H1 (cell line): ENCODE measurements around the gene RALGAPA2. TPM values are rescaled to one million over a fixed set of nuclear protein-coding genes. Genes with fewer than 3 reads are reported as not detected.

Source experiments
- CTCF ChIA-PET: fragments of 300-600 bp; sonication (Branson Sonifier 250); formaldehyde crosslinking; loops from one replicate; lab custom pipeline; 2021; ENCODE audit not compliant: partially characterized antibody; lab: Charles Lee
- POLR2A ChIA-PET: fragments of 300-600 bp; sonication (Branson Sonifier 250); formaldehyde crosslinking; loops from one replicate; lab custom pipeline; 2021; ENCODE audit warnings: inconsistent platforms; ENCODE audit not compliant: partially characterized antibody; lab: Charles Lee
- DNase-seq, 2 experiments: peaks; one replicate each; pipeline versions ENCODE4 v3.0.0 to v3.0.0-alpha.2; 2010 to 2022; ENCODE audit warnings: low spot score in 2 of 2, low read depth in 1 of 2, mixed read lengths in 1 of 2
- FAIRE-seq: peaks from 2 replicates; lab custom pipeline; 2011; peaks lifted over from hg19 to GRCh38; lab: Jason Lieb, UNC
- H2AFZ ChIP-seq: 2 replicates; pipeline ENCODE4 v1.8.1; 2012; ENCODE audit warnings: low read length, inconsistent platforms
- H2AK5ac ChIP-seq: 2 replicates; pipeline ENCODE4 v1.6.1; 2013; ENCODE audit warnings: low read depth, low read length
- H2BK120ac ChIP-seq: replicated peaks from 2 replicates; pipeline ENCODE3; 2013; ENCODE audit warnings: low read depth, low read length, inconsistent platforms
- H2BK12ac ChIP-seq: 2 replicates; pipeline ENCODE4 v1.6.1; 2013; ENCODE audit warnings: low read depth, low read length
- H2BK15ac ChIP-seq: 2 replicates; pipeline ENCODE4 v1.6.1; 2013; ENCODE audit warnings: low read length
- H2BK20ac ChIP-seq: 2 replicates; pipeline ENCODE4 v1.6.1; 2013; ENCODE audit warnings: low read length
- H2BK5ac ChIP-seq: 2 replicates; pipeline ENCODE4 v1.6.1; 2013; ENCODE audit warnings: low read depth, low read length
- H3K14ac ChIP-seq: 2 replicates; pipeline ENCODE4 v1.6.1; 2013; ENCODE audit warnings: inconsistent platforms; ENCODE audit not compliant: insufficient read length
- H3K18ac ChIP-seq: 2 replicates; pipeline ENCODE4 v1.6.1; 2013; ENCODE audit warnings: low read length; ENCODE audit errors: extremely low read depth
- H3K23ac ChIP-seq: 2 replicates; pipeline ENCODE4 v1.6.1; 2013; ENCODE audit warnings: inconsistent platforms; ENCODE audit not compliant: insufficient read length
- H3K23me2 ChIP-seq: 2 replicates; pipeline ENCODE4 v1.6.1; 2013; ENCODE audit warnings: low read depth, low read length
- H3K27ac ChIP-seq: 2 replicates; pipeline ENCODE4 v1.6.1; 2011; ENCODE audit warnings: low read depth, low read length, inconsistent platforms
- H3K27me3 ChIP-seq, 4 experiments: replicated peaks in 1 of 4; 1 replicate in 1 of 4; 2 replicates in 3 of 4; pipeline versions ENCODE4 v1.6.1 to v1.8.1; 2011 to 2013; ENCODE audit warnings: low read length in 3 of 4, mild to moderate bottlenecking in 3 of 4, inconsistent platforms in 2 of 4, mixed read lengths in 2 of 4, moderate library complexity in 1 of 4; ENCODE audit not compliant: control insufficient read depth in 3 of 4, insufficient read depth in 3 of 4; ENCODE audit errors: extremely low read depth in 1 of 4
- H3K36me3 ChIP-seq, 4 experiments: 2 replicates each; pipeline versions ENCODE4 v1.6.1 to v1.8.1; 2011 to 2013; ENCODE audit warnings: mild to moderate bottlenecking in 4 of 4, low read length in 3 of 4, moderate library complexity in 2 of 4, control low read depth in 1 of 4, inconsistent platforms in 1 of 4; ENCODE audit not compliant: insufficient read depth in 4 of 4, control insufficient read depth in 2 of 4
- H3K4ac ChIP-seq: replicated peaks from 2 replicates; pipeline ENCODE3; 2013; ENCODE audit warnings: low read length, low read depth, mixed read lengths, inconsistent platforms; ENCODE audit not compliant: insufficient read length
- H3K4me1 ChIP-seq, 4 experiments: replicated peaks in 1 of 4; 1 replicate in 1 of 4; 2 replicates in 3 of 4; pipeline versions ENCODE4 v1.6.1 to v1.8.1; 2011 to 2013; ENCODE audit warnings: low read length in 3 of 4, inconsistent platforms in 2 of 4, mixed read lengths in 1 of 4; ENCODE audit not compliant: insufficient read depth in 4 of 4, control insufficient read depth in 3 of 4
- H3K4me2 ChIP-seq, 2 experiments: 2 replicates each; pipeline versions ENCODE4 v1.6.1 to v1.8.1; 2011 to 2013; ENCODE audit warnings: low read depth in 2 of 2, low read length in 2 of 2, control low read depth in 1 of 2, inconsistent platforms in 1 of 2, mild to moderate bottlenecking in 1 of 2; ENCODE audit not compliant: insufficient read depth in 1 of 2
- H3K4me3 ChIP-seq, 4 experiments: fragments of 200-600, 300-600 bp in 1 of 4; sonication (generic), shearing (Covaris generic), sonication (Bioruptor Twin) in 1 of 4; 2 replicates each; pipeline versions ENCODE4 v1.5.1 to v1.8.1; 2011 to 2016; ENCODE audit warnings: low read length in 4 of 4, low read depth in 3 of 4, control low read depth in 2 of 4, inconsistent platforms in 2 of 4, mild to moderate bottlenecking in 2 of 4, mixed read lengths in 1 of 4, moderate library complexity in 1 of 4; ENCODE audit not compliant: insufficient read depth in 2 of 4; ENCODE audit errors: extremely low read depth in 1 of 4
- H3K56ac ChIP-seq: replicated peaks from 2 replicates; pipeline ENCODE3; 2013; ENCODE audit warnings: low read depth, mild to moderate bottlenecking, mixed read lengths, low read length, inconsistent platforms; ENCODE audit not compliant: insufficient read length
- H3K79me1 ChIP-seq: 2 replicates; pipeline ENCODE4 v1.6.1; 2013; ENCODE audit warnings: low read depth, low read length, control low read depth
- H3K79me2 ChIP-seq, 2 experiments: 2 replicates each; pipeline versions ENCODE4 v1.6.1 to v1.8.1; 2012 to 2013; ENCODE audit warnings: low read length in 2 of 2, mild to moderate bottlenecking in 2 of 2, inconsistent platforms in 1 of 2; ENCODE audit not compliant: insufficient read depth in 2 of 2, control insufficient read depth in 1 of 2
- H3K9ac ChIP-seq, 4 experiments: replicated peaks in 1 of 4; 1 replicate in 1 of 4; 2 replicates in 3 of 4; pipeline versions ENCODE4 v1.6.1 to v1.8.1; 2011 to 2013; ENCODE audit warnings: low read depth in 3 of 4, low read length in 3 of 4, control low read depth in 2 of 4, mild to moderate bottlenecking in 2 of 4, moderate library complexity in 2 of 4, inconsistent platforms in 1 of 4; ENCODE audit errors: extremely low read depth in 1 of 4
- H3K9me3 ChIP-seq, 2 experiments: 2 replicates each; pipeline versions ENCODE4 v1.6.1 to v1.8.1; 2012 to 2013; ENCODE audit warnings: mild to moderate bottlenecking in 2 of 2, moderate library complexity in 2 of 2, control low read depth in 1 of 2, inconsistent platforms in 1 of 2, low read depth in 1 of 2, low read length in 1 of 2, mixed read lengths in 1 of 2; ENCODE audit not compliant: insufficient read depth in 2 of 2
- H4K20me1 ChIP-seq, 2 experiments: replicated peaks in 1 of 2; 2 replicates each; pipeline versions ENCODE3 to v1.8.1; 2011 to 2013; ENCODE audit warnings: inconsistent platforms in 2 of 2, low read length in 2 of 2, mild to moderate bottlenecking in 1 of 2; ENCODE audit not compliant: insufficient read depth in 2 of 2, control insufficient read depth in 1 of 2
- H4K5ac ChIP-seq: 2 replicates; pipeline ENCODE4 v1.6.1; 2013; ENCODE audit warnings: low read length, low read depth, mixed read lengths, inconsistent platforms; ENCODE audit not compliant: insufficient read length
- H4K8ac ChIP-seq: 2 replicates; pipeline ENCODE4 v1.8.0; 2013; ENCODE audit warnings: mild to moderate bottlenecking, moderate library complexity, low read length, inconsistent platforms; ENCODE audit not compliant: insufficient read depth; ENCODE audit errors: extremely low read depth
- H4K91ac ChIP-seq: replicated peaks from 2 replicates; pipeline ENCODE3; 2013; ENCODE audit warnings: low read length, mixed read lengths, inconsistent platforms; ENCODE audit not compliant: insufficient read length
- BACH1 ChIP-seq: IDR thresholded peaks from 2 replicates; pipeline ENCODE4 v1.6.1; 2012; ENCODE audit warnings: low read length, improper control_type of control experiment
- CBX5 ChIP-seq: fragments of 300-800, 300-1000 bp; sonication (generic); IDR thresholded peaks from 2 replicates; pipeline ENCODE4 v1.7.1; 2016; ENCODE audit warnings: antibody characterized with exemption, low read length, low read depth
- CBX8 ChIP-seq: fragments of 300-800, 300-1000 bp; sonication (generic); IDR thresholded peaks from 2 replicates; pipeline ENCODE4 v1.7.1; 2016; ENCODE audit warnings: low read depth, low read length, borderline replicate concordance
- CEBPB ChIP-seq: IDR thresholded peaks from 2 replicates; pipeline ENCODE4 v1.6.1; 2012; ENCODE audit warnings: low read depth, low read length
- GABPA ChIP-seq: IDR thresholded peaks from 2 replicates; pipeline ENCODE4 v1.6.1; 2011; ENCODE audit warnings: mild to moderate bottlenecking, low read length, moderate library complexity, borderline replicate concordance; ENCODE audit not compliant: insufficient read depth
- POLR2AphosphoS5 ChIP-seq: IDR thresholded peaks from 2 replicates; pipeline ENCODE4 v1.6.1; 2011; ENCODE audit warnings: low read depth, low read length
- RAD21 ChIP-seq, 2 experiments: IDR thresholded peaks in 1 of 2; conservative IDR thresholded peaks in 1 of 2; 2 replicates each; pipeline ENCODE4 v1.6.1; 2011; ENCODE audit warnings: low read depth in 2 of 2, low read length in 2 of 2, improper control_type of control experiment in 1 of 2, inconsistent platforms in 1 of 2, mild to moderate bottlenecking in 1 of 2, moderate library complexity in 1 of 2
- RBBP5 ChIP-seq: IDR thresholded peaks from 2 replicates; pipeline ENCODE4 v1.7.1; 2012; ENCODE audit warnings: low read depth, mild to moderate bottlenecking, inconsistent platforms, low read length, moderate library complexity, borderline replicate concordance
- SIRT6 ChIP-seq: IDR thresholded peaks from one replicate; pipeline ENCODE4 v1.7.1; 2012; ENCODE audit warnings: low read length, inconsistent platforms
- SIX5 ChIP-seq: IDR thresholded peaks from 2 replicates; pipeline ENCODE4 v1.6.1; 2011; ENCODE audit warnings: mild to moderate bottlenecking, low read depth, low read length
- SRF ChIP-seq: IDR thresholded peaks from 2 replicates; pipeline ENCODE4 v1.6.1; 2011; ENCODE audit warnings: mild to moderate bottlenecking, low read depth, low read length, moderate library complexity
- TCF12 ChIP-seq: IDR thresholded peaks from 2 replicates; pipeline ENCODE4 v1.6.1; 2011; ENCODE audit warnings: low read depth, mild to moderate bottlenecking, low read length
- WGBS, 2 experiments: shearing (Covaris generic) in 1 of 2; methylation state at CpG; one replicate each; pipeline versions ENCODE4 v1.1.6 to v1.1.7; 2013 to 2015; ENCODE audit warnings: low lambda C conversion rate in 2 of 2, mixed read lengths in 2 of 2, inconsistent platforms in 1 of 2, low coverage in 1 of 2, missing lambda C conversion rate in 1 of 2; ENCODE audit not compliant: insufficient replicate concordance in 2 of 2, insufficient coverage in 1 of 2, insufficient read length in 1 of 2; ENCODE audit errors: extremely low coverage in 1 of 2, missing lambda C conversion rate in 1 of 2; 5-methylcytosine and 5-hydroxymethylcytosine counted together
- polyA plus RNA-seq, 7 experiments: library from polyadenylated mRNA; depleted of rRNA in 3 of 7; stranded (reverse) in 5 of 7; unstranded in 2 of 7; fragments of >200 nt in 5 of 7; fragments of 200-250 nt in 2 of 7; gene quantifications; 1 replicate in 5 of 7; 2 replicates in 1 of 7; 4 replicates in 1 of 7; pipeline versions ENCODE4 v1.2.1 to v1.2.3, GENCODE V29; 2011 to 2013; ENCODE audit warnings: missing spikeins in 2 of 7, mixed read lengths in 2 of 7
- total RNA-seq: library from RNA; stranded (reverse); fragmentation: NEBNext Ultra II Directional; extraction: Animal tissue kit (Norgen Biotek cat#: 25700); gene quantifications from 2 replicates; pipeline ENCODE4 v1.2.1, GENCODE V29; 2021

Gene RALGAPA2
- total and polyA plus RNA-seq, 2 of the 8 experiments (the other 6 are each of a cell fraction or from before 2014, with no cell fraction given), result 5.1 to 25.5 TPM

DNA sequence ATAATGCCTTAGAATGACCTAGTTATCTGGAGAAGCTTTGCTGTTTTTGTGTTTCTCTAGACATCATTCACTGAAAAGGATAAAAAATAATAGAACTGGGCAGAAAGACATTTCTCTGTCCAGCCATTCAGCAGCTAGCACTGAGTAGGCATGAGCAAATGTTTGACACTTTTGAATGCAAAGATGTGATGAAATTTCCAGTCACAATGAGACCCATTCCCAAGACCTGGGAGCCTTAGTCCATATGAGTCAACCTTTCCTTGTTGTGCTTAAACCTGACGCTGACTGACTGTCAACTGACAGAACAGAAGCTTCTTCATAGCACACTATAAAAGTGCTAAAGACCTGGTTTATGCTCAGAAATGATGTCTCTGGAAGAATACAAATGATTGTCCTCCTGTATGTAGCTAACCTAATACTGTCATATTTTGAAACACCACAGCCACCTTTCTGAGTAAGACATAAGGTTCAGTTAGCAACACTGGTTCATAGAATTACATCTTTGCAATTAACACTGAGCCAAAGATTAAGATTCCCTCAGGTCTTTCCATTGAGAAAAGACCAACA is 17.1 kb downstream of the RALGAPA2 start:
- FAIRE-seq (no peak), DNase-seq (no peak)
- Histone ChIP-seq H3K56ac (no peak overlapping the region), H3K79me1 (peaks cover 12% of the 10 kb centered on the region), H3K9ac (no peak overlapping the region), H2BK12ac (no peak overlapping the region), H3K4me2 (no peak overlapping the region), H2BK15ac (no peak overlapping the region), H3K18ac (no peak overlapping the region), H3K4me1 (no peaks in the 10 kb centered on the region), H2AFZ (no peak overlapping the region), H3K9me3 (no peaks in the 10 kb centered on the region), H3K4me3 (no peak overlapping the region), H3K79me2 (peaks cover 3 to 67% of the 10 kb centered on the region in 2 experiments; a peak in 3 of 4 replicates), H3K27me3 (no peaks in the 10 kb centered on the region), H3K4ac (no peak overlapping the region), H2BK20ac (no peak overlapping the region), H3K23me2 (no peaks in the 10 kb centered on the region; the same call in 1 of the 2 replicates), H4K5ac (no peak overlapping the region), H3K36me3 (no peaks in the 10 kb centered on the region), H2BK120ac (no peak overlapping the region)
- POLR2A ChIA-PET, result no interaction called here
- 79% methylated on average over 1 of the region's 1 CpG; no CpG with 5 or more reads in 1 of the 2 experiments for WGBS, 2 experiments
- TF ChIP-seq RAD21 (IDR thresholded peaks at IDR 0.05 in 1 of 2, conservative IDR thresholded peaks at IDR 0.05 in 1 of 2; ENCODE audit: low read depth in 2 of 2, low read length in 2 of 2) (no peak), BACH1 (no peak), RBBP5 (no peak), TCF12 (no peak), SIRT6 (no peak), SRF (no peak), CBX5 (no peak), CEBPB (no peak), CBX8 (no peak), SIX5 (no peak), POLR2AphosphoS5 (no peak), GABPA (no peak)
- TF ChIP-seq, all 59 proteins: peak for 0
- no peak overlapping the region for H4K91ac ChIP-seq
- no peak overlapping the region for H3K27ac ChIP-seq
- H3K14ac ChIP-seq, result no peak overlapping the region
- peaks cover 1 to 5% of the 10 kb centered on the region in 2 experiments for H4K20me1 ChIP-seq
- no peak overlapping the region for H3K23ac ChIP-seq
- H2AK5ac ChIP-seq, result no peak overlapping the region
- CTCF ChIA-PET, result no interaction called here
- H2BK5ac ChIP-seq, result no peak overlapping the region
- no peak overlapping the region for H4K8ac ChIP-seq
